Gastroesophageal sphincter (tissue), 4 donors: ENCODE measurements around the gene S100A7. TPM values are rescaled to one million over a fixed set of nuclear protein-coding genes. Genes with fewer than 3 reads are reported as not detected.
"Not testable (repeated sequence)": the region's sequence is repeated elsewhere in the genome, so short reads cannot be mapped to it uniquely, and the experiment has no call there.

Experiments used
- ATAC-seq: fragments of 150-250 bp; one replicate; pipeline ENCODE4 v1.9.1; 2016; ENCODE audit warnings: mild to moderate bottlenecking, moderate library complexity
- H3K27ac ChIP-seq, 4 donors: fragments of 200-600 bp; sonication (generic) in 3 of 4; 1 replicate in 3 of 4; 2 replicates in 1 of 4; pipeline ENCODE4 v1.5.1; 2016 to 2019
- H3K27me3 ChIP-seq: fragments of 200-600 bp; sonication (generic); one replicate; pipeline ENCODE4 v1.5.1; 2019
- H3K36me3 ChIP-seq, 2 donors: fragments of 200-600 bp; sonication (generic); one replicate each; pipeline ENCODE4 v1.5.1; 2019; ENCODE audit warnings: control low read depth in 1 of 2
- H3K4me1 ChIP-seq, 3 donors: fragments of 200-600 bp; sonication (generic); 1 replicate in 2 of 3; 2 replicates in 1 of 3; pipeline ENCODE4 v1.5.1; 2016 to 2019; ENCODE audit warnings: control low read depth in 2 of 3
- H3K4me3 ChIP-seq, 2 donors: fragments of 200-600 bp; sonication (generic); one replicate each; pipeline ENCODE4 v1.5.1; 2019; ENCODE audit warnings: mild to moderate bottlenecking in 1 of 2, moderate library complexity in 1 of 2
- H3K9me3 ChIP-seq, 3 donors: fragments of 200-600 bp; sonication (generic); one replicate each; pipeline ENCODE4 v1.5.1; 2017 to 2019; ENCODE audit warnings: control low read depth in 2 of 3
- EP300 ChIP-seq: sonication (generic); formaldehyde crosslinking; IDR thresholded peaks from one replicate; pipeline ENCODE4 v1.6.1; 2017; ENCODE audit warnings: antibody characterized with exemption, mild to moderate bottlenecking
- POLR2A ChIP-seq, 2 donors: fragments of 450-650 bp; IDR thresholded peaks; one replicate each; pipeline ENCODE4 v1.6.1; 2017; ENCODE audit warnings: antibody characterized with exemption in 2 of 2, mild to moderate bottlenecking in 2 of 2, moderate library complexity in 1 of 2
- POLR2AphosphoS5 ChIP-seq: sonication (generic); formaldehyde crosslinking; IDR thresholded peaks from one replicate; pipeline ENCODE4 v1.6.1; 2017; ENCODE audit warnings: antibody characterized with exemption
- WGBS, 2 donors: methylation state at CpG; one replicate each; pipeline ENCODE4 v1.1.5; 2018; ENCODE audit warnings: low coverage in 1 of 2; 5-methylcytosine and 5-hydroxymethylcytosine counted together
- total RNA-seq, 4 donors: library from RNA; depleted of rRNA; stranded (reverse); fragments of >200 nt; gene quantifications; one replicate each; pipeline ENCODE4 v1.1.0, GENCODE V29; 2016
- TF ChIP-seq, protein P1 (sequence below), 4 experiments: fragments of 200-600 bp in 2 of 4; fragments of 450-650 bp in 2 of 4; sonication (generic) in 1 of 4; IDR thresholded peaks; one replicate each; pipeline ENCODE4 v1.5.1; 2017 to 2019; ENCODE audit warnings: antibody characterized with exemption in 4 of 4, mild to moderate bottlenecking in 2 of 4, moderate library complexity in 2 of 4

The S100A7 gene
- total RNA-seq, 4 donors from 2014 or later, result 33.0 to 253 TPM; not detected in 2

DNA sequence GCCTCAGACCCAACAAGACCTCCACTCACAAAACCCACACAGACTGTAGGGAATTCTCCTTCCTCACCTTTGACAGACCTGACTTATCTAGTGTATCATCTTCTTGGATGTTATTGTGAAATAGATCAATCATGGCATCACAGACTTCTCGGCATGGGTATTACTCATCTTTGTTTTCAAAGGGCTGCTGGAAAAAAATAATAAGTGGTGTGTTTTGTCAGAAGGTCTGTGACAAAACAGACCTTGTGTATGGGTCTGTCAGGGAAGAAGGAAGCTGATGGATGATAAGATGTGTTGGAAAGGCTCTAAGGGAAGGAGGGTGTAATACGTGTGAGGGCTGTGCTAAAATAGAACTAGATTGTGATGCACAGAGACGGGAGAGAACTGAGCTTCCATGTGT is 13.9 kb upstream of the S100A7 start:
- Histone ChIP-seq H3K36me3 (no peaks in the 10 kb centered on the region), H3K27ac (no peak overlapping the region), H3K4me1 (no peaks in the 10 kb centered on the region), H3K27me3 (peaks cover 5% of the 10 kb centered on the region), H3K9me3 (peaks cover 0 to 31% (median 0%) of the 10 kb centered on the region in 3 donors), H3K4me3 (no peak overlapping the region)
- ATAC-seq, result no peak
- WGBS, 2 donors, result 55 to 82% methylated on average over 2 to 3 of the region's 3 CpGs
- TF ChIP-seq EP300, result no peak
- TF ChIP-seq, protein P1, sequence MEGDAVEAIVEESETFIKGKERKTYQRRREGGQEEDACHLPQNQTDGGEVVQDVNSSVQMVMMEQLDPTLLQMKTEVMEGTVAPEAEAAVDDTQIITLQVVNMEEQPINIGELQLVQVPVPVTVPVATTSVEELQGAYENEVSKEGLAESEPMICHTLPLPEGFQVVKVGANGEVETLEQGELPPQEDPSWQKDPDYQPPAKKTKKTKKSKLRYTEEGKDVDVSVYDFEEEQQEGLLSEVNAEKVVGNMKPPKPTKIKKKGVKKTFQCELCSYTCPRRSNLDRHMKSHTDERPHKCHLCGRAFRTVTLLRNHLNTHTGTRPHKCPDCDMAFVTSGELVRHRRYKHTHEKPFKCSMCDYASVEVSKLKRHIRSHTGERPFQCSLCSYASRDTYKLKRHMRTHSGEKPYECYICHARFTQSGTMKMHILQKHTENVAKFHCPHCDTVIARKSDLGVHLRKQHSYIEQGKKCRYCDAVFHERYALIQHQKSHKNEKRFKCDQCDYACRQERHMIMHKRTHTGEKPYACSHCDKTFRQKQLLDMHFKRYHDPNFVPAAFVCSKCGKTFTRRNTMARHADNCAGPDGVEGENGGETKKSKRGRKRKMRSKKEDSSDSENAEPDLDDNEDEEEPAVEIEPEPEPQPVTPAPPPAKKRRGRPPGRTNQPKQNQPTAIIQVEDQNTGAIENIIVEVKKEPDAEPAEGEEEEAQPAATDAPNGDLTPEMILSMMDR (IDR thresholded peaks at IDR 0.05), result no peak
- TF ChIP-seq POLR2A (IDR thresholded peaks at IDR 0.05), result no peak
- TF ChIP-seq POLR2AphosphoS5, result no peak

DNA sequence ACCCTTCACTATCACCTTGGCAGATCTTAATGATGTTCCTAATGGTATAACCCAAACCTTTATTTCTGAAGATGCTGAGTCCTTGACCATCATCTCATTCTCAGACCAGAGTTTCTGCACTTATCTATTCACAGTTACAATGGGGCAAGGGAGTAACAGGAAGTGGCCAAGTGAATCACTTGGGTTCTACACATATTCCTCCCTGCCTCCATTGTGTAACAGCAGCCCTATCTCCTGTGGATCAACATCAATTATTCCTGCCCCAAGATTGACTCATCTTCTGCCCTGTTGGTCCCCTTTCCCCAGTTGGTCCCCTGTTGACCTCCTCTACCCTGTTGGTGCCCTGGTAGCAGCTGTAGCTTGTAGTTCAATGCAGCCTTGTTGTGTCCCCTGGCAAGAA is 10.3 kb upstream of the S100A7 start:
- peaks cover 4% of the 10 kb centered on the region for H3K27me3 ChIP-seq
- H3K36me3 ChIP-seq, result no peaks in the 10 kb centered on the region
- no peak overlapping the region for H3K27ac ChIP-seq
- TF ChIP-seq POLR2AphosphoS5 (no peak), POLR2A (IDR thresholded peaks at IDR 0.05) (no peak), EP300 (no peak)
- TF ChIP-seq, protein P1 (IDR thresholded peaks at IDR 0.05), result no peak
- peaks cover 0 to 31% (median 0%) of the 10 kb centered on the region in 3 donors for H3K9me3 ChIP-seq
- no peak overlapping the region for H3K4me3 ChIP-seq
- ATAC-seq, result no peak
- peaks cover 0 to 8% (median 3%) of the 10 kb centered on the region in 3 donors for H3K4me1 ChIP-seq

DNA sequence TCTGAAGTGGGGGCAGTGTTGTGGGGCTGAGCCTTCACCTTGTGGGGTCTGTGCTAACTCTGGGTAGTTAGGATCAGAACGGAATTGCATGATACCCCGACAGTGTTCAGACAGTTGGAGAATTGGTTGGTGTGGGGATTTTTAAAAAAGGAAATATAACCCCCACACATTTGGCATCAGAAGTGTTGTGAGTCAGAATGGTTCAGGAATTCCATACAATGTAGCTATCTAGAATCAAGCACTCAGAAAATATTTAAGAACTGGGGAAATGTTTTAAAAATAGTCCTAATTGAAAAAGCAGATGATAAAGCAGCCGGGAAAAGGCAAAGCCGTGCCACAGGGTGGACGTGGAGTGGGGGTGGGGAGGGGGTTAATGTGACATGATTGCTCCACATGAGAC is 6.5 kb upstream of the S100A7 start:
- Histone ChIP-seq H3K27me3 (peaks cover 16% of the 10 kb centered on the region), H3K4me1 (peaks cover 0 to 11% (median 3%) of the 10 kb centered on the region in 3 donors), H3K9me3 (peaks cover 0 to 17% (median 0%) of the 10 kb centered on the region in 3 donors), H3K4me3 (no peak overlapping the region), H3K27ac (no peak overlapping the region), H3K36me3 (no peaks in the 10 kb centered on the region)
- no peak for ATAC-seq
- TF ChIP-seq EP300 (no peak), POLR2A (IDR thresholded peaks at IDR 0.05) (no peak), POLR2AphosphoS5 (no peak)
- TF ChIP-seq, protein P1 (IDR thresholded peaks at IDR 0.05), result no peak
- 22 to 62% methylated on average over 4 to 5 of the region's 5 CpGs for WGBS, 2 donors

DNA sequence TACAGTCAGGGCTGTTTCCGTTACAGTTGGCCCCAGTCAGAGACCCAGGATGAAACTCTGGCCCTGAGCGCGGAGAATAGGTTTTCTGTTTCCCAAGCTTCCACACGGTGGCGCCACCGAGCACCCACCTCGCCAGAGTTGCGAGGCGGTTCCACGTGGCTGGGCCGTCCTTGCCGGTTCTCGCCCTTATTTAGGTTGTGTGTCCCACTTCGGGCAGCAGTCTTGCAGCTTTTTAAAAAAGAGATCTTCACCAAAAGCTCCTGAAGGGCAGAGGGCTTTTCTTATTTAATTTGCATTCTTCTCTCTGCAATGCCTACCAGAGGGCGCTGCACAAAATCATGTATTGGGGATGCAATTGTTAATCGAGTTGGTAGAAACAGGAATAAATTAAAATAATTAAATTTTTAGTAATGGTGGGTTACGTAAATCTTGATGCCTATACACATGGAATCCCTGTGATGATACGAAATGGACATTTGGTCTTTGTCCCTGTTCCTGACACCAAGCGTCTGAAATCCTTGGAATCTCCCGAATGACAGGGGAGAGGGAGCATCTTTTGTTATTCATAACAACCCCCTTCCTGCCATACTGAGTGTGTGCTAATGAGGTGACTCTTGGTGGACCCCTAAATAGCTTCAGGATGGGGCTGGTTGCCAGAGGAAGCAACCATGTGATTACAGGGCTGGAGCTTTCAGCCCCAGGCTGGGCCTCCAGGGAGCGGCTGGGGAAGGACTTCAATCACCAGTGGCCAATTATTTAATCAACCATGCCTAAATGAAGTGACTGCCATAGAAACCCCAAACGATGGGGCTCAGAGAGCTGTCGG is 5.6 kb upstream of the S100A7 start:
- Histone ChIP-seq H3K4me1 (peaks cover 0 to 11% (median 3%) of the 10 kb centered on the region in 3 donors), H3K4me3 (no peak overlapping the region), H3K27ac (no peak overlapping the region), H3K36me3 (no peaks in the 10 kb centered on the region), H3K27me3 (peaks cover 21% of the 10 kb centered on the region), H3K9me3 (peaks cover 0 to 8% (median 0%) of the 10 kb centered on the region in 3 donors)
- TF ChIP-seq, protein P1 (IDR thresholded peaks at IDR 0.05), result peak; percentile 54 to 85 (median 68)
- TF ChIP-seq EP300 (no peak), POLR2A (IDR thresholded peaks at IDR 0.05) (no peak)
- WGBS, 2 donors, result 23 to 33% methylated on average over 9 to 16 of the region's 23 CpGs
- peak; percentile 61 for ATAC-seq

DNA sequence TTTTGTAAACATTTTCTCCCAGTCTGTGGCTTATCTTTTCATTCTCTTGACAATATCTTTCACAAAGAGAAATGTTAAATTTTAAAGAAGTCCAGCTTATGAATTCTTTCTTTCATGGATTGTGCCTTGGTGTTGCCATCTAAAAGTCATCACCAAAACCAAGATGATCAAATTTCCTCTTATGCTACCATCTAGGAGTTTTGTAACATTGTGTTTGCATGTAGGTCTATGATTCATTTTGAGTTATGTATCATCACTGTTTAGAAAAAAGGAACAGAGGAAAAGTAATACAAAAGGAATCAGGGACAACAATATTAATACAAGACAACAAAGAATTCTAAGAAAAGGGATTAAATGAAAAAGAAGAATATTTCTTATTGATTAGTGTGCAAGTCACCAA is 2.3 kb upstream of the S100A7 start:
- H3K36me3 ChIP-seq, ATAC-seq, H3K4me3 ChIP-seq, H3K27ac ChIP-seq, H3K9me3 ChIP-seq: not testable (repeated sequence)
- Histone ChIP-seq H3K27me3 (peaks cover 21% of the 10 kb centered on the region), H3K4me1 (peaks cover 0 to 11% (median 3%) of the 10 kb centered on the region in 3 donors)
